Vagina (tissue), 2 donors: Measurements from ENCODE around the gene GOLGA3. TPM values are rescaled to one million over a fixed set of nuclear protein-coding genes. Genes with fewer than 3 reads are reported as not detected.

ENCODE experiments used
- DNase-seq, 2 donors: peaks; one replicate each; pipeline ENCODE4 v3.0.0-alpha.2; 2017; ENCODE audit errors: extremely low spot score in 2 of 2
- H3K27ac ChIP-seq: fragments of 200-600 bp; sonication (generic); one replicate; pipeline ENCODE4 v1.5.1; 2019
- H3K27me3 ChIP-seq: fragments of 200-600 bp; sonication (generic); one replicate; pipeline ENCODE4 v1.5.1; 2019
- H3K36me3 ChIP-seq, 2 donors: fragments of 200-600 bp; sonication (generic); one replicate each; pipeline ENCODE4 v1.5.1; 2017 to 2019
- H3K4me1 ChIP-seq: fragments of 200-600 bp; sonication (generic); one replicate; pipeline ENCODE4 v1.5.1; 2019
- H3K4me3 ChIP-seq, 2 donors: fragments of 200-600 bp; sonication (generic); 1 replicate in 1 of 2; 2 replicates in 1 of 2; pipeline ENCODE4 v1.5.1; 2016 to 2019
- H3K9me3 ChIP-seq: fragments of 200-600 bp; sonication (generic); one replicate; pipeline ENCODE4 v1.5.1; 2019
- POLR2A ChIP-seq, 2 donors: fragments of 450-650 bp; IDR thresholded peaks; one replicate each; pipeline ENCODE4 v1.6.1; 2017; ENCODE audit warnings: antibody characterized with exemption in 2 of 2, mild to moderate bottlenecking in 2 of 2, moderate library complexity in 2 of 2
- POLR2AphosphoS5 ChIP-seq, 2 donors: sonication (generic); formaldehyde crosslinking; IDR thresholded peaks; one replicate each; pipeline ENCODE4 v1.9.0; 2017; ENCODE audit warnings: antibody characterized with exemption in 2 of 2, mild to moderate bottlenecking in 2 of 2, low read depth in 1 of 2; ENCODE audit not compliant: insufficient read depth in 1 of 2
- intact Hi-C: fragments of 100-400 bp; cut with DNase I; formaldehyde crosslinking; loops from one replicate; pipeline ENCODE4 v1.15.1; 2023
- total RNA-seq: library from RNA; depleted of rRNA; stranded (reverse); fragments of >200 nt; gene quantifications from one replicate; pipeline ENCODE4 v1.2.3, GENCODE V29; 2016
- TF ChIP-seq, protein P1 (sequence below), 3 experiments: fragments of 450-650 bp in 2 of 3; fragments of 200-600 bp in 1 of 3; sonication (generic) in 1 of 3; IDR thresholded peaks; one replicate each; pipeline ENCODE4 v1.5.1; 2017 to 2019; ENCODE audit warnings: antibody characterized with exemption in 3 of 3, mild to moderate bottlenecking in 2 of 3, moderate library complexity in 2 of 3

GOLGA3 gene
- total RNA-seq, 1 donor from 2014 or later: 49.8 TPM

DNA sequence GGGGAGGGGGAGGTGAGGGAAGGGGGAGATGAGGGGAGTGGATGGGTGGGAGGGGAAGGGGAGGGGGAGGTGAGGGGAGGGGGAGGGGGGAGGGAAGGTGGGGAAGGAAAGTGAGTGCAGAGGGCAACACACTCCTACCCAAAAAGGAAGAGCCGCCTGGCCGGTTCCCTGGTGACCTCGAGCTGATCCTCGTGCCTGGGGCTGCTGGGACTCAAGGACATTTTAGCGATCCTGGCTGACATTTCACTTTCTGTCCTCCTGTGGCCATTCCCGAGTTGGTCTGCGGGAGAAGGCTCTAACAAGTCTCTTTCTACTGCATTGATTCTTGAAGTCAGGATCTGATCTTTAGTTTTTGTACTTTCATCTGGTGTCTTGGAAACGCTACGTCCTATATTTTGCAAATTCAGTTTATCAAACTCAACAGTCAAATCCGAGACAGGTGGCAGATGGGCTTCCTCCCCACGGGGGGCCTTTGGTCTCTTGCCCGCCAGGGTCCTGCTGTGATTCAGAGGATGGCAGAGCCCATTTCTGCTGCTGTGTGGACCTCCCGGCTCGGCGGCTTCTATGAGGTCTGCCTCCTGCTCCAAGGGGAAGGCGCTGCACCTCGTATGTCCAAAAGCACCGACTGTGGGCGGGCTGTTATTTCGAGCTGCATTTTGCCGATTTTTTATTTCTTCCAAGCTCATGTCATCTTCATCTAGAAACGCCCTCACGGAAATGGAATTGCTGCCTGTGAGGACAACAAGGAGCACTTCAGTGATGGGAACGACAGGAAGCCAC is 98.9 kb downstream of the GOLGA3 start:
- Histone ChIP-seq H3K4me3 (no peak overlapping the region), H3K27me3 (no peaks in the 10 kb centered on the region), H3K9me3 (no peaks in the 10 kb centered on the region), H3K4me1 (no peaks in the 10 kb centered on the region), H3K27ac (no peak overlapping the region), H3K36me3 (peaks cover 0 to 92% of the 10 kb centered on the region in 2 donors)
- intact Hi-C loops: no loop called here
- no peak for DNase-seq
- TF ChIP-seq, protein P1, sequence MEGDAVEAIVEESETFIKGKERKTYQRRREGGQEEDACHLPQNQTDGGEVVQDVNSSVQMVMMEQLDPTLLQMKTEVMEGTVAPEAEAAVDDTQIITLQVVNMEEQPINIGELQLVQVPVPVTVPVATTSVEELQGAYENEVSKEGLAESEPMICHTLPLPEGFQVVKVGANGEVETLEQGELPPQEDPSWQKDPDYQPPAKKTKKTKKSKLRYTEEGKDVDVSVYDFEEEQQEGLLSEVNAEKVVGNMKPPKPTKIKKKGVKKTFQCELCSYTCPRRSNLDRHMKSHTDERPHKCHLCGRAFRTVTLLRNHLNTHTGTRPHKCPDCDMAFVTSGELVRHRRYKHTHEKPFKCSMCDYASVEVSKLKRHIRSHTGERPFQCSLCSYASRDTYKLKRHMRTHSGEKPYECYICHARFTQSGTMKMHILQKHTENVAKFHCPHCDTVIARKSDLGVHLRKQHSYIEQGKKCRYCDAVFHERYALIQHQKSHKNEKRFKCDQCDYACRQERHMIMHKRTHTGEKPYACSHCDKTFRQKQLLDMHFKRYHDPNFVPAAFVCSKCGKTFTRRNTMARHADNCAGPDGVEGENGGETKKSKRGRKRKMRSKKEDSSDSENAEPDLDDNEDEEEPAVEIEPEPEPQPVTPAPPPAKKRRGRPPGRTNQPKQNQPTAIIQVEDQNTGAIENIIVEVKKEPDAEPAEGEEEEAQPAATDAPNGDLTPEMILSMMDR (IDR thresholded peaks at IDR 0.05): no peak
- no peak for TF ChIP-seq POLR2A (IDR thresholded peaks at IDR 0.05)
- no peak for TF ChIP-seq POLR2AphosphoS5 (IDR thresholded peaks at IDR 0.05; ENCODE audit: insufficient read depth in 1 of 2, low read depth in 1 of 2)

DNA sequence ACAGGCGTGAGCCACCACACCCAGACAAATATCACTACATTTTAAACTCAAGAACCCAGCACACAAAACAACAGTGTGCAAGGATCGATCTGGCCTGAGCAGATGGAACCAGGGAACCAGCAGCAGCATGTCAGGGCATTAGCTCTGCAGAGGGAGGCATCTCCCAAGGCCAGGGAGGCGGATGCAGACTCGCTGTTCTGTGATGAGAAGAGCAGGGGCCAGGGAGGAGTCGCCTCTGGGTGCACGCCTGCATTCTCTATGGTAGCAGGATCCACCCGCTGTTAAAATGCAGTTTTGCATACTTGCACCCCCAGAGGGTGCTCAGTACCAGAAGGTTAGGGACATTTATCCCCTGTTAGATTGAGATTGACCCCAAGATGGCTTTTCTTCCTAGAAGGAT is 100.2 kb downstream of the GOLGA3 start:
- H3K4me3 ChIP-seq: no peak overlapping the region
- H3K36me3 ChIP-seq: peaks cover 0 to 92% of the 10 kb centered on the region in 2 donors
- H3K4me1 ChIP-seq: no peaks in the 10 kb centered on the region
- TF ChIP-seq, protein P1 (IDR thresholded peaks at IDR 0.05): no peak
- TF ChIP-seq POLR2A (IDR thresholded peaks at IDR 0.05) (no peak), POLR2AphosphoS5 (IDR thresholded peaks at IDR 0.05; ENCODE audit: insufficient read depth in 1 of 2, low read depth in 1 of 2) (no peak)
- H3K27me3 ChIP-seq: no peaks in the 10 kb centered on the region
- intact Hi-C loops: no loop called here
- H3K9me3 ChIP-seq: no peaks in the 10 kb centered on the region
- no peak overlapping the region for H3K27ac ChIP-seq
- DNase-seq: no peak

DNA sequence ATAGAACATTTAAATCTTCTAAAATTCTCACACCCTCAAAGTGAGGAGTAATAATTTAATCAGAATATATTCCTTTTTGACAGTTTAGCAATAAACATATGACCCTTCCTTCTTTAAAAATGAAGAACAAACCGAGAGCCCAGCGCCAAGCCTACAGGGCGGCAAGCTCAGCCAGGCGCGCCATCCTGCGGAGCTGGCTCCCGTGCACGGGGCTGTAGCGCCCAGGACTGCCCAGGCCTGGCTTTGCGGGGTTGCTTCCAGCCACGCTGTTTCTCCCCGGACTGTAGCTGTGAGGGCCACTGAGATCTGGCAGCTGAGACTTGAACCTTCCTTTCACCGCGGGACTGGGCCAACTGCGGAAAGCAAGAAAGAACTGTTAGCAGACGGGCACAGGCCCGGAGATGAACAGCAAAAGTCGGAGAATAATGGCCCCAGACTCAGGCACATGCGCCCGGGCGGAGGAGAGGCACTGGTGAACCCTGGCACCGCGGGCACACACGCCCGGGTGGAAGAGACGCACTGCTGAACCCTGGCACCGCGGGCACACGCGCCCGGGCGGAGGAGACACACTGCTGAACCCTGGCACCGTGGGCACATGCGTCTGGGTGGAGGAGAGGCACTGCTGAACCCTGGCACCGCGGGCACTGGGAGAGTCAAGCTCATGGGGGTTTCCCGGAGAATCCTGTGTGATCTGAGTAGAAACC is 101.4 kb downstream of the GOLGA3 start:
- Histone ChIP-seq H3K27ac (no peak overlapping the region), H3K9me3 (no peaks in the 10 kb centered on the region), H3K27me3 (no peaks in the 10 kb centered on the region), H3K36me3 (peaks cover 0 to 92% of the 10 kb centered on the region in 2 donors), H3K4me3 (no peak overlapping the region), H3K4me1 (no peaks in the 10 kb centered on the region)
- TF ChIP-seq, protein P1 (IDR thresholded peaks at IDR 0.05): no peak
- TF ChIP-seq POLR2A (IDR thresholded peaks at IDR 0.05): no peak
- TF ChIP-seq POLR2AphosphoS5 (IDR thresholded peaks at IDR 0.05; ENCODE audit: insufficient read depth in 1 of 2, low read depth in 1 of 2): no peak
- intact Hi-C loops: no loop called here
- no peak for DNase-seq

- Histone ChIP-seq H3K27ac (no peak overlapping the region), H3K4me3 (no peak overlapping the region), H3K9me3 (no peaks in the 10 kb centered on the region), H3K36me3 (peaks cover 0 to 83% of the 10 kb centered on the region in 2 donors), H3K27me3 (no peaks in the 10 kb centered on the region), H3K4me1 (no peaks in the 10 kb centered on the region)
- intact Hi-C loops: no loop called here
- TF ChIP-seq, protein P1 (IDR thresholded peaks at IDR 0.05): no peak
- TF ChIP-seq POLR2AphosphoS5 (IDR thresholded peaks at IDR 0.05; ENCODE audit: insufficient read depth in 1 of 2, low read depth in 1 of 2): no peak
- TF ChIP-seq POLR2A (IDR thresholded peaks at IDR 0.05): no peak
- no peak for DNase-seq
Measured at GRCh38 chr12:132726386-132726785, 102.3 kb downstream of the GOLGA3 start.
